NCI-H1092 (cell line): ENCODE data around the gene CYP3A5.

Source experiments
- DNase-seq: peaks from one replicate; lab custom pipeline; 2025; lab: John Stamatoyannopoulos, UW

The CYP3A5 gene

DNA sequence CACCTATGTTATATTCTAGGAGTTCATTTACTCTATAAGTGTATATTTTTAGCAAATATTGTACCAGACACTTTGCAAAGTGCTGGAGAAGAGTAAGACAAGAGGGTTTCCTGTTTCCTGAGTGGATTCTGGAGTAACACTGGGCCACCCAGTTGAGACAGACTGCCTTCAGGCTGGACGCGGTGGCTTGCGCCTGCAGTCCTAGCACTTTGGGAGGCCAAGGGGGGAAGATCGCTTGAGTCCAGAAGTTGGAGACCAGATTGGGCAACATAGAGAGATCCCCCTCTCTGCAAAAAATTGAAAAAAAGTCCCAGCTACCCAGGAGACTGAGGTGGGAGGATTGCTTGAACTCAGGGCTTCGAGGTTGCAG is 63.8 kb downstream of the CYP3A5 start:
- DNase-seq, result no peak

GRCh38 chr7:99614495-99614894 is 65.3 kb downstream of the CYP3A5 start:
- no peak for DNase-seq

DNA sequence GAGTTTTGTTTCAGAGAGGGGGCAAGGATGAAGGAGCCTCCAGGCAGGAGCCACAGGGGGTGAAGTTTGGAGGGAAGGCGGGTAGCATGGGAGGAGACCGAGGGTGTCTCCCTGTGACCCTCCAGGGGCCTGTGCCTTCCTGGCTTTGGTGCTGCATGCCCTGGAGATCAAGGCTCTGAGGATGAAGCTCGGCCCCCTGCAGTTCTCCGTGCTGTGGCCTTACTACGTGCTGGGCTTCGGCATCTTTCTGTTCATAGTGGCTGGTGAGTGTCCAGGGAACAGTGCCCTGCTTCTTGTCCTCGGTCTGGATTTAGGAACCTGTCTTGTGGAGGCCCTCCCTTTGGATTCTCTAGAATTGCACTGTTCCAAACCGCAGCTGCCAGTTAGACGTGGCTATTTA is 72.2 kb downstream of the CYP3A5 start:
- no peak for DNase-seq

DNA sequence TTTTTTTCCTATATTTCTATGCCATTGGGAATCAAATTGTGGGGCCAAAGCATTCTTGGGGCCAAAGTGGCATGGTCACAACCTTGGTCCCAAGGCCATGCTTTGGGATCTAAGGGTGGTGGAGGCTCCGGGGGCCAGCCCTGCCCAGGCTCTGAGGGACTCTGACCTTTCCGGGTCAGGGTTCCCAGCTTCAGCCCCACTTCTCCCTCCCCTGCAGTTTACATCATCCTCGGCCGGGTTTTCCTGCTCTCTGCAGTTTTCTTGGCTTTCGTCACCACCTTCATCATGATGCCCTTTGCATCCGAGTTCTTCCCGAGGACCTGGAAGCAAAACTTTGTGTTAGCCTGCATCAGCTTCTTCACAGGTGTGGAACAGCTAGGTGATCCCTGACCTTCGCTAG is 73.3 kb downstream of the CYP3A5 start:
- DNase-seq, result no peak

DNA sequence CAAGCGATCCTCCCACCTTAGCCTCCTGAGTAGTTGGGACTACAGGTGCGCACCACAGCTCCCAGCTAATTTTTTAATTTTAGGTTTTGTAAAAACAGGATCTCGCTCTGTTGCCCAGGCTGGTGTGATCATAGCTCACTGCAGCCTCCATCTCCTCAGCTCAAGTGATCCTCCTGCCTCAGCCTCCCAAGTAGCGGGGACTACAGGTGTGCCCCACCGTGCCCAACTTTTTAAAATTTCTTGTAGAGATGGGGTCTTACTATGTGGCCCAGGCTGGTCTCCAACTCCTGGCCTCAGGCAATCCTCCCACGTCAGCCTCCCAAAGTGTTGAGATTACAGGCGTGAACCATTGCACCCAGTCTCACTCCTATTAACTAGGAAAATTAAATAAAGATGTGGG is 74.3 kb downstream of the CYP3A5 start:
- DNase-seq, result no peak

- no peak for DNase-seq
These were observed 78.0 kb downstream of the CYP3A5 start for GRCh38 chr7:99601656-99602310.

GRCh38 chr7:99599836-99600235 is 80.0 kb downstream of the CYP3A5 start:
- DNase-seq, result no peak
